K562 (cell line): ENCODE data around the gene PPIL6. TPM values are rescaled to one million over a fixed set of nuclear protein-coding genes. Genes with fewer than 3 reads are reported as not detected.

Experiments
- ARID1B ChIP-seq: fragments of 450-650 bp; IDR thresholded peaks from 2 replicates; pipeline ENCODE4 v1.6.1; 2016; ENCODE audit warnings: antibody characterized with exemption, mild to moderate bottlenecking, inconsistent platforms
- EP400 ChIP-seq: fragments of 450-650 bp; IDR thresholded peaks from 2 replicates; pipeline ENCODE4 v1.6.1; 2017; ENCODE audit warnings: antibody characterized with exemption, mild to moderate bottlenecking, moderate library complexity
- KLF16 ChIP-seq: IDR thresholded peaks from 2 replicates; pipeline ENCODE4 v1.6.1; 2016; ENCODE audit warnings: antibody characterized with exemption
- MTA1 ChIP-seq: fragments of 450-650 bp; IDR thresholded peaks from 2 replicates; pipeline ENCODE4 v1.6.1; 2017; ENCODE audit warnings: borderline replicate concordance
- NR2C1 ChIP-seq, 2 experiments: fragments of 450-650 bp; IDR thresholded peaks; 2 replicates each; pipeline ENCODE4 v1.6.1; 2017; ENCODE audit warnings: mild to moderate bottlenecking in 2 of 2, antibody characterized with exemption in 1 of 2, inconsistent platforms in 1 of 2, missing compliant biosample characterization in 1 of 2, missing genetic modification characterization in 1 of 2
- ZBTB8A ChIP-seq: fragments of 450-650 bp; IDR thresholded peaks from 2 replicates; pipeline ENCODE4 v1.6.1; 2018; ENCODE audit warnings: mild to moderate bottlenecking, moderate library complexity; ENCODE audit not compliant: partially characterized antibody
- ZNF232 ChIP-seq: sonication (generic); formaldehyde crosslinking; IDR thresholded peaks from 2 replicates; pipeline ENCODE4 v1.8.0; 2022; ENCODE audit warnings: mild to moderate bottlenecking, missing genetic modification reagents
- ZNF263 ChIP-seq: sonication (generic); formaldehyde crosslinking; IDR thresholded peaks from 2 replicates; pipeline ENCODE4 v1.8.0; 2022; ENCODE audit warnings: mild to moderate bottlenecking, missing genetic modification reagents, borderline replicate concordance
- ZSCAN32 ChIP-seq: fragments of 450-650 bp; formaldehyde crosslinking; IDR thresholded peaks from 2 replicates; pipeline ENCODE4 v1.4.0; 2020; ENCODE audit warnings: mild to moderate bottlenecking, moderate library complexity
- polyA plus RNA-seq, 8 experiments: library from polyadenylated mRNA; depleted of rRNA in 4 of 8; stranded (reverse) in 5 of 8; unstranded in 3 of 8; fragments of >200 nt; fragmentation: Nextera tagmentation in 2 of 8; fragmentation: Illumina TruSeq in 1 of 8; extraction: Ambion mirVana in 2 of 8; extraction: Trizol in 1 of 8; gene quantifications; 2 replicates each; pipeline versions ENCODE4 v1.2.1 to v1.2.3, GENCODE V29; 2011 to 2014; ENCODE audit warnings: inconsistent platforms in 1 of 8, missing spikeins in 1 of 8
- total RNA-seq, 7 experiments: library from RNA; depleted of rRNA in 6 of 7; stranded (reverse); fragments of >200 nt in 6 of 7; fragmentation: Illumina TruSeq in 2 of 7; extraction: Trizol in 2 of 7; gene quantifications; 2 replicates each; pipeline versions ENCODE4 v1.2.1 to v1.2.3, GENCODE V29; 2011 to 2021; ENCODE audit warnings: low replicate concordance in 1 of 7
- TF ChIP-seq, protein P1 (sequence below), 3 experiments: fragments of 200-800 bp in 1 of 3; fragments of 250-450 bp in 1 of 3; fragments of 450-650 bp in 1 of 3; sonication (Bioruptor Pico) in 1 of 3; sonication (Bioruptor generic) in 1 of 3; formaldehyde crosslinking in 1 of 3; IDR thresholded peaks; 2 replicates each; pipeline versions ENCODE4 v1.6.1 to v1.8.0; 2016 to 2022; ENCODE audit warnings: mild to moderate bottlenecking in 2 of 3, missing genetic modification characterization in 2 of 3, missing compliant biosample characterization in 1 of 3, moderate library complexity in 1 of 3
- TF ChIP-seq, protein P2 (sequence below): sonication (generic); formaldehyde crosslinking; IDR thresholded peaks from 2 replicates; pipeline ENCODE4 v1.8.0; 2022; ENCODE audit warnings: mild to moderate bottlenecking, missing genetic modification reagents

Gene PPIL6
- total and polyA plus RNA-seq, 9 of the 15 experiments (the other 6 are each of a cell fraction or from before 2014, with no cell fraction given): 0.03 to 0.98 (median 0.41) TPM; not detected in 1

DNA sequence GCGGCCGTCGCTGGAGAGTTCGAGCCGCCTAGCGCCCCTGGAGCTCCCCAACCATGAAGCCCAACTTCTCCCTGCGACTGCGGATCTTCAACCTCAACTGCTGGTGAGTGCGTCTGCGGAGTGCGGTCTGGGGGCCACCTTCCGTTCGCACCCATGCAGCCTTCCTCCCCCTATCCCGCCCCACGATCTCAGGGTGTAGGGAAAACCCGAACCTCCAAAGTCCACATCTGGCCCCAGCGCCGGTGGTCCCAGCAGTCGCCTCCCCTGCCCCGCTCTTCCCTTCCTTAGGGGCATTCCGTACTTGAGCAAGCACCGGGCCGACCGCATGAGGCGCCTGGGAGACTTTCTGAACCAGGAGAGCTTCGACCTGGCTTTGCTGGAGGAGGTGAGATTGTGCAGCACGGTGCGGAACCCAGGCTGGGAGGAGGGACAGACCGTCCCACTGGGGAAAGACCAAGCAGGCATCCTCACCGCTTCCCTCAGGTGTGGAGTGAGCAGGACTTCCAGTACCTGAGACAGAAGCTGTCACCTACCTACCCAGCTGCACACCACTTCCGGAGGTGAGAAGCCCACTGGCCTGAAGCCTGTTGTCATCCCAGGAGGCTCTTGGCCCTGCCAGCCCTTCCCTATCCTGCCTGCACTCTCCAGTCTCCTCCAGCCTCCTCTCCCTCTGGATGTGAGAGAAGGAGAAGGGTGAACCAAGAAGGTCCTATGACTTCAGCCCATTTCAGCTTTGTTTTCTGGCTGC, 815 bp upstream of the PPIL6 start (continued):
- TF ChIP-seq, protein P1, sequence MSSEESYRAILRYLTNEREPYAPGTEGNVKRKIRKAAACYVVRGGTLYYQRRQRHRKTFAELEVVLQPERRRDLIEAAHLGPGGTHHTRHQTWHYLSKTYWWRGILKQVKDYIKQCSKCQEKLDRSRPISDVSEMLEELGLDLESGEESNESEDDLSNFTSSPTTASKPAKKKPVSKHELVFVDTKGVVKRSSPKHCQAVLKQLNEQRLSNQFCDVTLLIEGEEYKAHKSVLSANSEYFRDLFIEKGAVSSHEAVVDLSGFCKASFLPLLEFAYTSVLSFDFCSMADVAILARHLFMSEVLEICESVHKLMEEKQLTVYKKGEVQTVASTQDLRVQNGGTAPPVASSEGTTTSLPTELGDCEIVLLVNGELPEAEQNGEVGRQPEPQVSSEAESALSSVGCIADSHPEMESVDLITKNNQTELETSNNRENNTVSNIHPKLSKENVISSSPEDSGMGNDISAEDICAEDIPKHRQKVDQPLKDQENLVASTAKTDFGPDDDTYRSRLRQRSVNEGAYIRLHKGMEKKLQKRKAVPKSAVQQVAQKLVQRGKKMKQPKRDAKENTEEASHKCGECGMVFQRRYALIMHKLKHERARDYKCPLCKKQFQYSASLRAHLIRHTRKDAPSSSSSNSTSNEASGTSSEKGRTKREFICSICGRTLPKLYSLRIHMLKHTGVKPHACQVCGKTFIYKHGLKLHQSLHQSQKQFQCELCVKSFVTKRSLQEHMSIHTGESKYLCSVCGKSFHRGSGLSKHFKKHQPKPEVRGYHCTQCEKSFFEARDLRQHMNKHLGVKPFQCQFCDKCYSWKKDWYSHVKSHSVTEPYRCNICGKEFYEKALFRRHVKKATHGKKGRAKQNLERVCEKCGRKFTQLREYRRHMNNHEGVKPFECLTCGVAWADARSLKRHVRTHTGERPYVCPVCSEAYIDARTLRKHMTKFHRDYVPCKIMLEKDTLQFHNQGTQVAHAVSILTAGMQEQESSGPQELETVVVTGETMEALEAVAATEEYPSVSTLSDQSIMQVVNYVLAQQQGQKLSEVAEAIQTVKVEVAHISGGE (CRISPR knock-in tag; IDR thresholded peaks at IDR 0.05): peak in 1 of 3 experiments; percentile 40; a peak in 1 of 6 replicates
- TF ChIP-seq ZNF263 (CRISPR knock-in tag) (peak; percentile 63), KLF16 (no peak), EP400 (no peak), ZNF232 (0 out of 2 replicates have a peak, but pooled peaks have one; percentile 72), ZSCAN32 (CRISPR knock-in tag) (no peak), MTA1 (no peak), ZBTB8A (no peak), NR2C1 (IDR thresholded peaks at IDR 0.05) (no peak), NR2C1 (tag; IDR thresholded peaks at IDR 0.05) (no peak), ARID1B (0 out of 2 replicates have a peak, but pooled peaks have one; percentile 28)
- TF ChIP-seq, protein P2, sequence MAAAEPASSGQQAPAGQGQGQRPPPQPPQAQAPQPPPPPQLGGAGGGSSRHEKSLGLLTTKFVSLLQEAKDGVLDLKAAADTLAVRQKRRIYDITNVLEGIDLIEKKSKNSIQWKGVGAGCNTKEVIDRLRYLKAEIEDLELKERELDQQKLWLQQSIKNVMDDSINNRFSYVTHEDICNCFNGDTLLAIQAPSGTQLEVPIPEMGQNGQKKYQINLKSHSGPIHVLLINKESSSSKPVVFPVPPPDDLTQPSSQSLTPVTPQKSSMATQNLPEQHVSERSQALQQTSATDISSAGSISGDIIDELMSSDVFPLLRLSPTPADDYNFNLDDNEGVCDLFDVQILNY (CRISPR knock-in tag): 0 out of 2 replicates have a peak, but pooled peaks have one; percentile 72
